Inflammatory macrophage treated with lipopolysaccharide for 4 hours (primary cell): ENCODE data around the gene STON2.
A peak's percentile ranks its signal among the peaks of the same experiment; 100 is the strongest.

ENCODE experiments used
- DNase-seq: peaks from one replicate; pipeline ENCODE4 v3.0.0-alpha.2; 2020

The STON2 gene

DNA sequence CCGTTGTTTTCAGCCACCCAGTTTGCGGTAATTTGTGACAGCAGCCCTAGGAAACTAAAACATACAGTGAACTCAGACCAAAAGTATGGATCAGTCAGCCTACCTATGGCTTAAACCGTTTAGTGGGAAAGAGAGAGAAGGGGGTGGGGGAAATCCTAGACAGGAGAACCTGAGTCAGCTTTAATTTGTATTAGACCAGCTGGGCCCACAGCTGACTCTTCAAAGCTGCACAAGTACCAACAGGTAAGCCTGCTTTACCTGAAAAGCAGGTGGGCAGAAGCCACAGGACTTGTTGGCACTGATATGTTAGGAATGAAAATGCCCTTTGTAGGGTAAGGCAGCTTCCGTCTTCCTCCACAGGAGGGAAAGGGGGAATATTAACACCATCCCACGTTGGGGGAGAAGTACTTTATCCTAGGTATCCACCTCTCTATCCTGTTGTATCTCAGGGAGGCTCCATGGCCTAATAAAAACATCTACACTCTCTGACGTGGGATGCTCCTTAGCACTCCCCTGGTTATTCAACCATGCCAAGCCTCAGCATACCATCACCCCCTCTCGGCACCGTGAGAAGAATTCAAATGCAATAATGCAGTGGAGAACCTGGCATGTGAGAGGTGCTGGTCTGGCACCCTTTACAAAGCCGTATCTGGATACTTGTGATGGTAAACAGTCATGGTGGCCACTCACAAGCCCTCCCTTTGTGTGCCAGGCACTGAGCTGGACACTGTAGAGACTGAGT, 70.3 kb downstream of the STON2 start:
- DNase-seq, result no peak

DNA sequence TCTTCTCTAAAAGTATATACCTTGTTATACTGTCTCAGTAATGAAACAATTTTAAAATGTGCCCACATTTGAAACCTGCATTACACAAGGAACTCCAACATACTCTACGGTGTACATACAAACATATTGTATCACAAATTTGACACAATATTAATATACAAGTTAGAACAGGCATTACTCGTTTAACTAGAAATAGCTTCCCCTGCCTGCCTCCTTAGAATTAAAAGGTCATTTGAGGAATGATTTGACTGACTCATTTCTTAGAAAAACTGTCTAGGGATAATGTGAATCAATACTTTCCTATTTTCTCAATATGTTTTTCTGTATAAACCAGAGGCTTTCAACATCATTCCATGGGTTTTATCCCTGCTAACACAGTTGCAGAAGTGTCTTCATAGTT, 73.7 kb downstream of the STON2 start:
- no peak for DNase-seq

DNA sequence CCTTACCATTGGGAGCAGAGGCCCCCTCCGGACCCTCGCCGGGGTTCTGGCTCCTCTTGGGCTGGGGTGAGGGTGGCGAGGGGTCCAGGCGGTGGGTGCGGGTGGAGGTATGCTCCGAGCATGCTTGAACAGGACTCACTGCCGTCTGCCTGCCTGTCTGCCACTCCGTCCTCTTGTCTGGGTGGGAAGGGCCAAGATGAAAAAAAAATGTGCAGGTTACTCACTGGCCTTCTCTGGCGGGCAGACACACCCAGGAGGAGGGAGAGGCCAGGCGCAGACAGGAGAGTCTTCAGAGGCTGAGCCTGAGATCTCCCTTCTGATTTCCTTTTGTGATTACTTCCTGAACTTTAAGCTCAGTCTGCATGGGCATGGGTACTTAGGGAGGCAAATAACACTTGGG, 76.1 kb downstream of the STON2 start:
- DNase-seq, result no peak

GRCh38 chr14:81323093-81323492, 77.0 kb downstream of the STON2 start:
- DNase-seq, result no peak

GRCh38 chr14:81319946-81320345, 80.2 kb downstream of the STON2 start:
- no peak for DNase-seq

DNA sequence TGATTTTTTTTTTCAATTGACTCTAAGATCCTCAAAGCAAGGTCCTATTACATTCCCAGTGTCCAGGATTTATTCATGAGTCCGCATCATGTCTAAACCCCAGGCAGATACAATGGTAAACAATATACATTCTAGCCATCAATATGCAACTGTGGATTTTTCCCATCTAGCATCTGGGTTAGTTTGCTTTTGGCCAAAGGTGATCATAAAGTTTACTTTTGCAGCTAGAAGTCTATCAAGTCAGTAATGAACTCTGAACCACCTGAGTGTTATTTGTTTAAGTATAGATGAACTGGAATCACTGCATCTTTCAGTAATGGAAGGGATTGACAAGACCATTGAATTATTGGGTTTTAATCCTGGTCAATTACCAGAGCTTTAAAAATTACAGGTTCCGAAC, 80.8 kb downstream of the STON2 start:
- DNase-seq, result no peak

GRCh38 chr14:81315341-81315740, 84.8 kb downstream of the STON2 start:
- DNase-seq, result no peak

DNA sequence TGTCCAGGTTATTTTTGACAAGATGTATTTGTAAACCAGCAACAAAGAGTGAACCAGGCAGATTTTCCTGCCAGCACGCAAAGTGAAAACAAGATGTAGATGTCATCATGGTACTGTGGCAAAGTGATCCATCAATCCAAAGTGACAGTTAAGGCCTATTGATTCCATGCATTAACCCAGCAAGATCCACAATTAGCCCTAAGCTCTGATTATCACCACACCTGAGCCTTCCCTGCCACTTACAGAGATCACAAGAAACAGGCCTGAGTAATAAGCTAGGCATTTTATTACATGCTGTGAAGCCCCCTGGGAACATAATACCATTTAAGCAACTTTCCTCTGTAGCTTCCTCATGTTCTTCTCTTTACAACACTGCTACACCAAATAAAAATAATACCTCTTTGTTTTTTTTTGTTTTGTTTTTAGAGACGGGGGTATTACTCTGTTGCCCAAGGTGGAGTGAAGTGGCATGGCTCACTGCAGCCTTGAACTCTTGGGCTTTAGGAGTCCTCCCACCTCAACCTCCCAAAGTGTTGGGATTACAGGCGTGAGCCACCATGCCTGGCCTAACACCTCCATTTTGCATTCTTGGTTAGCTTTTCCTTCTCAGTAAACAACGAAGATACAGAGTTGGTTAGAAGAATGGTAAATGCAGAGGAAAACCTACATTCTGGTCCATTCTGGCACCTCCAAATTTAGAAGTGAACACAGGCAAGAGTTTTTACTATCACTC, 85.5 kb downstream of the STON2 start:
- no peak for DNase-seq

- peak; percentile 66 for DNase-seq
Measured at GRCh38 chr14:81313775-81314429, 86.2 kb downstream of the STON2 start.

DNA sequence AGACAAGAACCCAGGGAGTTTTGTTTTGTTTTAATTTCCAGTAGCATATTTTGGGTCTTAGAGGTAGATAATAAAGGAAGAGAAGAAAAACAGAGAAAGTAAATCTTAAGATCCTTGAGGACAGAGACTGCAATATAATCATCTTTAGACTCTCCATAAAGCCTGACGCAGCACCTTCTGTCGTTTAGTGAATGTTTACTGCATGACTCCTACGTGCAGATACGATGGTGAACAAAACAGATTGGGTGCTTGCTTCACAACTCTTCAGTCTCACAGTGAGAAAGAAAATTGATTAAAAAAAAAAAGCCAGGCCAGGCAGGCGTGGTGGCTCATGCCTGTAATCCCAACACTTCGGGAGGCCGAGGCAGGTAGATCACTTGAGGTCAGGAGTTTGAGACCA, 86.9 kb downstream of the STON2 start:
- DNase-seq, result no peak

- no peak for DNase-seq
Measured at GRCh38 chr14:81312289-81312876, 87.7 kb downstream of the STON2 start.

DNA sequence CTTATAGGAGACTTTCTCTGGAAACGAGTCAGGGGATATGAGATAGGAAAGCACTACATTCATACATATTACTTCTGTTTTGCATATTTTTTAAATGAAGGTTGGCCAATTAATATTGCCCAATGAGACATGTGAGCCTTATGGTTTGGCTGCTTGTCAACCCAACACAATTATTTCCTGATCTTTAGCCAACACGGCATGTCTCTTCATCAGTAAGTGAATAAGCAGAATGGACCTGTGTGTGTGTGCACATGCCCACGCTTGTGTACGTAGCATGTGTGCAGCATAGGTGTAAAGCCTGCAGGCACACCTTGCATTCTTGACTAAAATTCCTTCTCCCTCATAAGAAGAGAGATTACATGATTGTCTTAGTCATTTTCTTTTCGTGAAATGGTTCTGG, 88.3 kb downstream of the STON2 start:
- peak; percentile 55 for DNase-seq

DNA sequence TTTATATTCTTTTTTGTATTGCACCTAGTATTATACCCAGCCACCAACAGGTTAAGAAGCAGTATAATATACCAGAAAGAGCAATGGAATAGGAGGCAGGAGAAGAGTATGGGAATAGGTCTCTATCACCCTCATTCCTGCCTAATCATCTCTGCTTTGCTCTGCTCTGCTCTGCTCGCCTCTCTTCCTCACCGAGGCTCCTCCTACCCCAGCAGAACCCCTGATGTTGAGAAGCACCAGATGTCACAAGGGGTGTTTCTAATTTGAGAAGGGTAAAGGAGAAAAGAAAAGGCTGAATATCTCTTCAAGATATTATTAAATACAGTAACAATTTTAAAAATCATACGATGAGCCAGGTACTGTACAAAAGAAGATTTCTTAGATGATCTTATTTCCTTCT, 89.0 kb downstream of the STON2 start:
- no peak for DNase-seq

GRCh38 chr14:81310606-81311005, 89.5 kb downstream of the STON2 start:
- no peak for DNase-seq

GRCh38 chr14:81309511-81309910, 90.6 kb downstream of the STON2 start:
- no peak for DNase-seq

DNA sequence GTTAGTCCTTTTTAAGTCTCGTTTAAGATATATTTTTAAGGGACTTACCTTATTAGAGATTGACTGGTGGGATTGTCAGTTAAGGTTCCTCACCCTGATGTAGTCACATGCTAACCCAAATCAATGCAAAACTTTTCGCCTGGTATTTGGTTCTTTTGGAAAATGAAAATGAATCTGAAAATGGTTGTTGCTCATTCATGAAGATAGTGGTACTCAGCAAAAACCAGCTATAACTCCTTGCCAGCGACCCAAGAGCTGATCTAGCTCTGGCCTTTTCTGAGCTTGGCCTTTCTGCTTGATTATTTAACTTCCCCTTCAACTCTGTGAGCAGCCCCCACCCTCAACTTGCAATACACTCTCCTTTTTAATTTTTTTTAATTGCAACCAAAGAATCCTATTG, 94.4 kb downstream of the STON2 start:
- DNase-seq, result peak; percentile 16

GRCh38 chr14:81305065-81305464, 95.1 kb downstream of the STON2 start:
- DNase-seq, result no peak

DNA sequence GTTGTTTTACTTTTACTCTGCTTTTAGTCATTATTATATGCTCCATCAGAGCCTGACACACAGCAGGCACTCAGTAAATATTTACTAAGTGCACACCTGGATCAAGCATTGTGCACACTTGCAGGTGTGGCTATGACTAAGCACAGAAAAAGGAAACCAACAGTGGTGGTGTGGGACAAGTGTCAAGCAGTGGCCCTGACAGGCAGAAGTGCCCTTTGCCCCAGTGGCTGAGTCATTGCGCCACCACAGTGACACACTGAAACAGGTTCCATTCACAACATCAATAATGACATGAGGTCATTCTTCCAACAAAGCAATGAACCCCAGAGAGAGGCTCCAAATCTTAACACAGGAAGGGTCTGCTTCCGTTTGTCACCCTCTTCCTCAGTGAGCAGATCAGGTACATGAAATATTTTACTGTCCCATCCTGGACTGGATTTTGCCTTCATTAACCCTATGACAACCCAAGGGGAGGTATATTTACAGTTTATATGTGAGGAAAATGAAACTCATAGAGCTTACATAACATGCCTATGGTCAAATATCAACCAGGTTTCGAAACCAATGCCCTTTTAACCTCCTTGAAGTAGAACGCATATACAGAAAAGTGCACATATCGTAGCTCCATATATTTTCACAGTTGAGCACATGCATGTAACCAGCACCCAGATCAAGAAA, 96.7 kb downstream of the STON2 start:
- DNase-seq, result peak; percentile 80

DNA sequence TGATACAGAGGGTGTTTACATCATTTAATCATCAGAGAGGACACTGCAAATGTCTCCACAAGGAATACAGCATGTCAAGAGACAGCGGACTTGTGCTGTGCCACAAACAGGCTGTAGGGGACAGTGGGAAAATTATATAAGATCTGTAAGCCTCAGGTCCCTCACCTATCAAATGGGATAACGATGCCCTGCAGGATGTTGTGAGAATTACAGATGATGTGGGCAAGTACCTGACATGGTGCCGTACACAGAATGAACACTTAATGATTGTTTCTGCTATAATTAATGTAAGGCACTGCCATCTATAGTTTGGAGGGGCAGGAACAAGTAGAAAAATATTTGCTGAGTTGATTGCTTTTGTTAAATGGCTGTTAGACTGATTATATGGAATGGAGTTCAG, 97.5 kb downstream of the STON2 start:
- no peak for DNase-seq

GRCh38 chr14:81301813-81302212, 98.3 kb downstream of the STON2 start:
- DNase-seq, result no peak

GRCh38 chr14:81301371-81301770, 98.8 kb downstream of the STON2 start:
- no peak for DNase-seq

GRCh38 chr14:81298911-81299310, 101.2 kb downstream of the STON2 start:
- no peak for DNase-seq

DNA sequence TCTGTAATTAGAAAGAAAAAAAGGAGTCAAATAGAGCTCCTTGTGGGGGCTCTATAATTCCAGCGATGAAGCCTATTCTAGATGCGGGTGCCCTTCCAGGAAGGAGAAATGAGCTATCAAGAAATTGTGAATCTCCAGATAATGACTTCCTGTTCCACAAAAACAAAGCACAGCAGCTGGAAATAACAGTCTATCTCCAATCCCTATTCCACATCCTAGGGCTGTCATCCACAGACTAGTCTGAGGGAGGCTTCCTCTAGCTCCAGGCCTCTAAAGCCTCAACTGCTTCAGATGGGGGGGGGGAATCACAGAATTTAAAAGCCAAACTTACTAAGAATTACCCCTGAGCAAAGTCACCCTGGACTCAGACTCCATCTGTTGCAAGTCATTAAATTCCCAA, 102.0 kb downstream of the STON2 start:
- no peak for DNase-seq
